Measurements from ENCODE around the gene ORAI1.
A peak's percentile ranks its signal among the peaks of the same experiment; 100 is the strongest.

Gene ORAI1

DNA sequence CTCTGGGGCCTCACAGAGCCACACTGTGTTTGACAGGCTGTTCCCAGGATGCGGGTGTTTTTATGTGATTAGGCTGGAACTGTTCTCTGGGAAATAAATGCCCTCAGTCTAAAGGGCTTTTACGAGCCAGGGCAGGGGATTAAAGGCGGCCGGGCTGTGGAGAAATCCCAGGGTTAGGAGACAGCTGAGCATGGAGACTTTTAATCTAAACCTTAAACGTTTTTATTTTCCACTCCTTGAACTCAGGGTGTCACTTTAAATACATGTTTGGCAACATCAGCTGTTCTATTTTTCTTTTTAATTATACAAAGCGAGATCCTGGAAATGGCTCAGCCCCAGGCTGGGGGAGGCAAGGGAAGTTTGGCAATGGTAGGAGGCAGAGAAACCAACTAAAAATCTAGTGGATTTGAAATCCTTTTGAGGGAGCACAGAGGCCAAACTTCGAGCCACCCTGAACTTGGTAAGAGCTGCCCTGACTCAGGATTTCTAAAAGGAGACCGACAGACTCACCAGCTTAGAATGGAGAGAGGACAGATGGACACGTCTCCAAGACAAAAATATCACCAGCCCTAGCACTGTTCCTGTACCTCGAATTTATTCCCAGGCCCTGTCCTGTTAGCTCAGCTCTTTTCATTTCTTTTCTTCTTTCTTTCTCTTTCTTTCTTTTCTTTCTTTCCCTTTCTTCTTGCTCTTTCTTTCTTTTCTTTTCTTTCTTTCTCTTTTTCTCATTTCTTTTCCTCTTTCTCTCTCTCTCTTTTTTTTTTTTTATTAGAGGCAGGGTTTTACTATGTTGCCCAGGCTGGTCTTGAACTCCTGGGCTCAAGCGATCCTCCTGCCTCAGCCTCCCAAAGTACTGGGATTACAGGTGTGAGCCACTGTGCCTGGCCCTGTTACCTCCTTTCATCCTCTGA lies 15.8 kb upstream of the ORAI1 start:
- H3K9me3 ChIP-seq (ENCODE audit: severe bottlenecking) = no peaks in the 10 kb centered on the region
- no peak for TF ChIP-seq CTCF (IDR thresholded peaks at IDR 0.05; ENCODE audit: poor library complexity, severe bottlenecking)
- H3K27ac ChIP-seq (ENCODE audit: poor library complexity, severe bottlenecking) = no peak overlapping the region
- no peak overlapping the region for H3K4me3 ChIP-seq (ENCODE audit: severe bottlenecking)
- H3K27me3 ChIP-seq (ENCODE audit: insufficient read depth, poor library complexity, severe bottlenecking) = no peaks in the 10 kb centered on the region
- no peaks in the 10 kb centered on the region for H3K36me3 ChIP-seq (ENCODE audit: low read depth)
- no peak for ATAC-seq (ENCODE audit: low read depth)
- DNase-seq (ENCODE audit: low spot score) = no peak
- H3K4me1 ChIP-seq (ENCODE audit: insufficient read depth, poor library complexity, severe bottlenecking) = no peaks in the 10 kb centered on the region

DNA sequence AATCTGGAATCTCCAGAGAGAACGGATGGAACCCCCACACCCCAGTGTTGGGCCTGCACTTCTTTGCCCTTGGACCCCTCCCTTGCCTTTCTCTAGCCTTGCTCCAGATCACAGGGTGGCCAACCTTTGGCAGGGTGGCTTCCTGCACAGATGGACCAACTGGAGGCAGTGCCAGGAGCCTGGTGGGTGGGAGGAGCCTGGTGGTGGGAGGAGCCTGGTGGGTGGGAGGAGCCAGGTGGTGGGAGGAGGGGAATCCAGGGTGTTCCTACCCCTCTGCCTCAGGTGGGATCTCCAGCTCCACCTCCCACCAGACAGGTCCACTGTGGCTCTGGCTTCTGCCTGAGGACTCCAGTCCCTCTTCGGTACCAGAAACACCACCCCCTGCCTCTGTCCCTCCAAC lies 15.0 kb upstream of the ORAI1 start:
- Histone ChIP-seq H3K27me3 (ENCODE audit: insufficient read depth, poor library complexity, severe bottlenecking) (no peaks in the 10 kb centered on the region), H3K36me3 (ENCODE audit: low read depth) (no peaks in the 10 kb centered on the region), H3K4me1 (ENCODE audit: insufficient read depth, poor library complexity, severe bottlenecking) (no peaks in the 10 kb centered on the region), H3K27ac (ENCODE audit: poor library complexity, severe bottlenecking) (no peak overlapping the region), H3K4me3 (ENCODE audit: severe bottlenecking) (no peak overlapping the region), H3K9me3 (ENCODE audit: severe bottlenecking) (no peaks in the 10 kb centered on the region)
- no peak for TF ChIP-seq CTCF (IDR thresholded peaks at IDR 0.05; ENCODE audit: poor library complexity, severe bottlenecking)
- DNase-seq (ENCODE audit: low spot score) (no peak), ATAC-seq (ENCODE audit: low read depth) (peak; percentile 70)

GRCh38 chr12:121613462-121613861 lies 12.9 kb upstream of the ORAI1 start:
- H3K36me3 ChIP-seq (ENCODE audit: low read depth) = no peaks in the 10 kb centered on the region
- DNase-seq (ENCODE audit: low spot score) = no peak
- H3K27ac ChIP-seq (ENCODE audit: poor library complexity, severe bottlenecking) = no peak overlapping the region
- no peaks in the 10 kb centered on the region for H3K4me1 ChIP-seq (ENCODE audit: insufficient read depth, poor library complexity, severe bottlenecking)
- peak; percentile 17; the same call in 1 of the 3 replicates for ATAC-seq (ENCODE audit: low read depth)
- H3K27me3 ChIP-seq (ENCODE audit: insufficient read depth, poor library complexity, severe bottlenecking) = no peaks in the 10 kb centered on the region
- no peak overlapping the region for H3K4me3 ChIP-seq (ENCODE audit: severe bottlenecking)
- no peaks in the 10 kb centered on the region for H3K9me3 ChIP-seq (ENCODE audit: severe bottlenecking)
- no peak for TF ChIP-seq CTCF (IDR thresholded peaks at IDR 0.05; ENCODE audit: poor library complexity, severe bottlenecking)

GRCh38 chr12:121614872-121615467 lies 11.4 kb upstream of the ORAI1 start:
- Histone ChIP-seq H3K4me3 (ENCODE audit: severe bottlenecking) (no peak overlapping the region), H3K36me3 (ENCODE audit: low read depth) (no peaks in the 10 kb centered on the region), H3K4me1 (ENCODE audit: insufficient read depth, poor library complexity, severe bottlenecking) (no peaks in the 10 kb centered on the region), H3K27ac (ENCODE audit: poor library complexity, severe bottlenecking) (no peak overlapping the region), H3K27me3 (ENCODE audit: insufficient read depth, poor library complexity, severe bottlenecking) (no peaks in the 10 kb centered on the region), H3K9me3 (ENCODE audit: severe bottlenecking) (no peaks in the 10 kb centered on the region)
- DNase-seq (ENCODE audit: low spot score) = no peak
- TF ChIP-seq CTCF (IDR thresholded peaks at IDR 0.05; ENCODE audit: poor library complexity, severe bottlenecking) = no peak
- ATAC-seq (ENCODE audit: low read depth) = no peak

Data from RWPE2 (cell line).